ENCODE data around the gene SPACA4.

DNA sequence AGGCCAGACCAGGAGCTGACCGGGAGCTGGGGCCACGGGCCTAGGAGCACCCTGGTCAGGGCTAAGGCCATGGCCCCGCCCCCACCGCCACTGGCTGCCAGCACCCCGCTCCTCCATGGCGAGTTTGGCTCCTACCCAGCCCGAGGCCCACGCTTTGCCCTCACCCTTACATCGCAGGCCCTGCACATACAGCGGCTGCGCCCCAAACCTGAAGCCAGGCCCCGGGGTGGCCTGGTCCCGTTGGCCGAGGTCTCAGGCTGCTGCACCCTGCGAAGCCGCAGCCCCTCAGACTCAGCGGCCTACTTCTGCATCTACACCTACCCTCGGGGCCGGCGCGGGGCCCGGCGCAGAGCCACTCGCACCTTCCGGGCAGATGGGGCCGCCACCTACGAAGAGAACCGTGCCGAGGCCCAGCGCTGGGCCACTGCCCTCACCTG is 19.4 kb downstream of the SPACA4 start:
- TF ChIP-seq YY1 (IDR thresholded peaks at IDR 0.05; ENCODE audit: insufficient read depth, insufficient read length) (no peak), ZNF274 (IDR thresholded peaks at IDR 0.05; ENCODE audit: low read depth, low read length) (no peak)

All from NT2/D1 (cell line).